Gastroesophageal sphincter (tissue), 4 donors: ENCODE results near the gene FEM1B. TPM values are rescaled to one million over a fixed set of nuclear protein-coding genes. Genes with fewer than 3 reads are reported as not detected.

Source experiments
- ATAC-seq: fragments of 150-250 bp; one replicate; pipeline ENCODE4 v1.9.1; 2016; ENCODE audit warnings: mild to moderate bottlenecking, moderate library complexity
- H3K27ac ChIP-seq, 4 donors: fragments of 200-600 bp; sonication (generic) in 3 of 4; 1 replicate in 3 of 4; 2 replicates in 1 of 4; pipeline ENCODE4 v1.5.1; 2016 to 2019
- H3K27me3 ChIP-seq: fragments of 200-600 bp; sonication (generic); one replicate; pipeline ENCODE4 v1.5.1; 2019
- H3K36me3 ChIP-seq, 2 donors: fragments of 200-600 bp; sonication (generic); one replicate each; pipeline ENCODE4 v1.5.1; 2019; ENCODE audit warnings: control low read depth in 1 of 2
- H3K4me1 ChIP-seq, 3 donors: fragments of 200-600 bp; sonication (generic); 1 replicate in 2 of 3; 2 replicates in 1 of 3; pipeline ENCODE4 v1.5.1; 2016 to 2019; ENCODE audit warnings: control low read depth in 2 of 3
- H3K4me3 ChIP-seq, 2 donors: fragments of 200-600 bp; sonication (generic); one replicate each; pipeline ENCODE4 v1.5.1; 2019; ENCODE audit warnings: mild to moderate bottlenecking in 1 of 2, moderate library complexity in 1 of 2
- H3K9me3 ChIP-seq, 3 donors: fragments of 200-600 bp; sonication (generic); one replicate each; pipeline ENCODE4 v1.5.1; 2017 to 2019; ENCODE audit warnings: control low read depth in 2 of 3
- EP300 ChIP-seq: sonication (generic); formaldehyde crosslinking; IDR thresholded peaks from one replicate; pipeline ENCODE4 v1.6.1; 2017; ENCODE audit warnings: antibody characterized with exemption, mild to moderate bottlenecking
- POLR2A ChIP-seq, 2 donors: fragments of 450-650 bp; IDR thresholded peaks; one replicate each; pipeline ENCODE4 v1.6.1; 2017; ENCODE audit warnings: antibody characterized with exemption in 2 of 2, mild to moderate bottlenecking in 2 of 2, moderate library complexity in 1 of 2
- POLR2AphosphoS5 ChIP-seq: sonication (generic); formaldehyde crosslinking; IDR thresholded peaks from one replicate; pipeline ENCODE4 v1.6.1; 2017; ENCODE audit warnings: antibody characterized with exemption
- WGBS, 2 donors: methylation state at CpG; one replicate each; pipeline ENCODE4 v1.1.5; 2018; ENCODE audit warnings: low coverage in 1 of 2; 5-methylcytosine and 5-hydroxymethylcytosine counted together
- total RNA-seq, 4 donors: library from RNA; depleted of rRNA; stranded (reverse); fragments of >200 nt; gene quantifications; one replicate each; pipeline ENCODE4 v1.1.0, GENCODE V29; 2016
- TF ChIP-seq, protein P1 (sequence below), 4 experiments: fragments of 200-600 bp in 2 of 4; fragments of 450-650 bp in 2 of 4; sonication (generic) in 1 of 4; IDR thresholded peaks; one replicate each; pipeline ENCODE4 v1.5.1; 2017 to 2019; ENCODE audit warnings: antibody characterized with exemption in 4 of 4, mild to moderate bottlenecking in 2 of 4, moderate library complexity in 2 of 4

The FEM1B gene
- total RNA-seq, 4 donors from 2014 or later: 64.8 to 71.7 (median 67.5) TPM

DNA sequence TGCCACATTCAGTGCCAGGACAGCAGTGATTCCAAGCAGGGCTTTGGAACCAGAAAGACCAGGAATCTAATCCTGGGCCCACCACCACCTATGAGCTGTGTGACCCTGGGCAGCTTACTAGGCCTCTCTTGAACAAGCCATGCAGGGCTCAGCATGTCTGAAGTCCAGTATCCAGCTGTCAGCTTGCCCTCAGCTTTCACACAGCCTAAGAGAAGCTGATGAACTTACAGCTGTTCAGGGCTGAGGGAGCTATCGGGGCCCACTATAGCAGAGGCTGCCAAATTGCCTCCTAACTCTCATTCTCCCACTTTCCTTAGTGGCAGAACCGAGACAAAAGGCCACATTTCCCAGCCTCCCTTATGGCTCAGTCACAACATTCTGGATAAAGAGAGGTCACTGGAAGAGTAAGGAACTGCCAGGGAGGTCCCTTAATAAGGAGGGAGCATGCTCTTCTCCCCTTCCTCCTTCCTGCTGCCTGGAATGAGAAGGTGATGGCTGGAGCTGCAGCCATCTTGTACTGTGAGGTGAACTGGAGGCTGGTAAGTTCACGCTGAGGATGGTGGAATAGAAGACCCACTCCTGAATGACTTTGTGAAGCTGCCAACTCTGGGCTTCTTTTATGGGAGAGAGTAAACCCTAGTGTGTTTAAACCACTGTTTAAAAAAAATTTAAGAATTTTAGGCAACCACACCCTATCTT is 34.5 kb downstream of the FEM1B start:
- no peak for ATAC-seq
- Histone ChIP-seq H3K4me3 (no peak overlapping the region), H3K9me3 (no peaks in the 10 kb centered on the region), H3K36me3 (no peaks in the 10 kb centered on the region), H3K27me3 (peaks cover 34% of the 10 kb centered on the region), H3K4me1 (peaks cover 0 to 13% (median 0%) of the 10 kb centered on the region in 3 donors), H3K27ac (no peak overlapping the region)
- WGBS, 2 donors: 70 to 100% methylated on average over 1 to 3 of the region's 3 CpGs
- no peak for TF ChIP-seq POLR2AphosphoS5
- TF ChIP-seq EP300: no peak
- no peak for TF ChIP-seq POLR2A (IDR thresholded peaks at IDR 0.05)
- TF ChIP-seq, protein P1, sequence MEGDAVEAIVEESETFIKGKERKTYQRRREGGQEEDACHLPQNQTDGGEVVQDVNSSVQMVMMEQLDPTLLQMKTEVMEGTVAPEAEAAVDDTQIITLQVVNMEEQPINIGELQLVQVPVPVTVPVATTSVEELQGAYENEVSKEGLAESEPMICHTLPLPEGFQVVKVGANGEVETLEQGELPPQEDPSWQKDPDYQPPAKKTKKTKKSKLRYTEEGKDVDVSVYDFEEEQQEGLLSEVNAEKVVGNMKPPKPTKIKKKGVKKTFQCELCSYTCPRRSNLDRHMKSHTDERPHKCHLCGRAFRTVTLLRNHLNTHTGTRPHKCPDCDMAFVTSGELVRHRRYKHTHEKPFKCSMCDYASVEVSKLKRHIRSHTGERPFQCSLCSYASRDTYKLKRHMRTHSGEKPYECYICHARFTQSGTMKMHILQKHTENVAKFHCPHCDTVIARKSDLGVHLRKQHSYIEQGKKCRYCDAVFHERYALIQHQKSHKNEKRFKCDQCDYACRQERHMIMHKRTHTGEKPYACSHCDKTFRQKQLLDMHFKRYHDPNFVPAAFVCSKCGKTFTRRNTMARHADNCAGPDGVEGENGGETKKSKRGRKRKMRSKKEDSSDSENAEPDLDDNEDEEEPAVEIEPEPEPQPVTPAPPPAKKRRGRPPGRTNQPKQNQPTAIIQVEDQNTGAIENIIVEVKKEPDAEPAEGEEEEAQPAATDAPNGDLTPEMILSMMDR (IDR thresholded peaks at IDR 0.05): no peak

DNA sequence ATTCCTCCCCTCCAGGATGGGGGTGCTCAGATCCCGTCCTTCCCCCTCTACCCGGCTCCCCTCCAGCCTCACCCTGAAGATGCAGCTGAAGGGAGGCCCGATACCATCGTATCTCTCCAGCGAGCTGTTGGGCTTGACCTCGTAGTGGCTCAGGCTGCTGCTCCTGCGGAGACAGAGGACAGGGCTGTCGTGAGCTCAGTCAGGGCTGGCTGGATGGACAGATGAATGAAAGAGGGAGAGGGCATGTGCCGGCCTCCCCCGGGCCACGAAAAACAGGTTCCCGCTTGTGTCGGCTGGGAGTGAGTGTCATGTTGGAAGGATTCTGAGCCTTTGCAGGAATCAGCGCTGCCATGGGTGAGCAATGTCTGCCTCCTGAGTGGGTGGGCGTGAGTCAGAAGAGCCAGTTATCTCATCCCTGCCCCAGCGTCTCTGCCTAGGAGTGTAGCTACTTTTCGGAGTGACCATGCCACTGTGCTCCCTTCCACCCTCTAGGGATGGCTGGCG is 35.2 kb downstream of the FEM1B start:
- Histone ChIP-seq H3K36me3 (no peaks in the 10 kb centered on the region), H3K27ac (no peak overlapping the region)
- TF ChIP-seq POLR2A (IDR thresholded peaks at IDR 0.05) (no peak), EP300 (no peak), POLR2AphosphoS5 (no peak)
- TF ChIP-seq, protein P1 (IDR thresholded peaks at IDR 0.05): no peak

DNA sequence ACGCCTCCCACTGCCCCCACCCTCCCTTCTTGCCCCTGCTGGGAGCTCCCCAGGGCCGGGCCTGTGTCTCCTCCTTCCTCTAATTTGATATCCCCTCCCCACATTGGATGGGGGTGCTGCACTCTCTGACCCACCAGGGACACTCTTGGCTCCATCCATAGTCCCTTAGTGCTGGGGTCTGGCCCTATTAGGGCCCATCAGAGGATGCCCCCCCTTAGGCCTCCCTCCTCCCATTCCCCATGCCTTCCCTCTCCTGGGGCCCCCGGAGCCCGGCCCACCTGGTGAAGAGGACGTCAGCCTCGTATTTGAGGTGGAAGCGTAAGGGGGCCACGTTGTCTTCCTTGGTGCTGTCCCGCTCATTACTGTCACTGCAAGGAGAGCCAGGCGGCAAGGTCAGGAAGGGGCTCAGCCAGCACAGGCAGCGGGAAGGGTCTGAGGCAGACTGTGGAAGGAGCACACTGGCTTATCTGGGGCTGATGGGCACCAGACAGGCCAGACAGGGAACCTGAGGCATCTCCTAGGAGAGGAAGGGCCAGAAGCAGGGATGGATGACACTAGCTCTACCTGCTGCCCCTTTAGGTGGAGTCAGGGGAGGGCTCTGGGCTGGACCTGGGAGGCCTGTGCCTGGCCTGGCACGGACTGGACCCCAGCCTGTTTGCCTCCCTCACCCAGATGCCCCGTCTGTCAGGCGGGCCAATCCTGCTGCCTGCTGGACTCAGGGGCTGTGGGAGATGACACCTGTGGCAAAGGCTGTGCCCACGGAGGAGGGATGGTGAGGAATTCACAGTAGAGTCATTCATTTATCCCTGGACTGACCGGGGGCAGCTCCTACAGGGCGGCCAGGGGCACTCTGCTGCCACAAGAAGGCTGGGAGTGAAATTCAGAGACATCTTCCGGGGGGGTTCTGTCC is 36.2 kb downstream of the FEM1B start:
- WGBS, 2 donors: 65 to 69% methylated on average over 4 to 5 of the region's 18 CpGs
- no peak overlapping the region for H3K4me3 ChIP-seq
- H3K36me3 ChIP-seq: no peaks in the 10 kb centered on the region
- H3K27me3 ChIP-seq: peaks cover 34% of the 10 kb centered on the region
- TF ChIP-seq POLR2AphosphoS5 (no peak), EP300 (no peak), POLR2A (IDR thresholded peaks at IDR 0.05) (no peak)
- TF ChIP-seq, protein P1 (IDR thresholded peaks at IDR 0.05): no peak
- H3K9me3 ChIP-seq: no peaks in the 10 kb centered on the region
- peaks cover 0 to 11% (median 0%) of the 10 kb centered on the region in 3 donors for H3K4me1 ChIP-seq
- H3K27ac ChIP-seq: no peak overlapping the region
- ATAC-seq: no peak

More for the DNA sequence above, 35.2 kb downstream of the FEM1B start:
- no peak for ATAC-seq
- Histone ChIP-seq H3K4me1 (peaks cover 0 to 11% (median 0%) of the 10 kb centered on the region in 3 donors), H3K4me3 (no peak overlapping the region), H3K27me3 (peaks cover 34% of the 10 kb centered on the region), H3K9me3 (no peaks in the 10 kb centered on the region)
- no CpG with 5 or more reads among the region's 18 CpGs for WGBS, 2 donors

DNA sequence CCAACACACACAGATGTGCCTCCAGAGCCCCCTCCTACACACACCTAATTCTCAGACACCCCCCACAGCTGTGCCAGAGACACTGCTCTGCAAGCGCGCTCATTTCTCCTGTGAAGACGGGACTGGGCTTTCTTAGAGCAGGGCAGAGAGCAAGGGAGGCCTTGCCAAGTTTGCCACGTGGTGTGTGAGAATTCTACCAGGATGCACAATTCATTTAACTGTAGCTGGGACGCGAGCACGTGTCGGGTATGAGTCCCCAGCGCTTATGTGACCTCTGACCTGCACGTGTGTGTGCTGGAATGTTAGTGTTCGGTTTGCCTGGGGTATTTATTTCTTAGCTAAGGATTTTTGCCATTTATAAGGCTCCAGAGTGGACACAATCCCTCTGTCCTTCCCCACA is 37.0 kb downstream of the FEM1B start:
- H3K9me3 ChIP-seq: no peaks in the 10 kb centered on the region
- H3K27ac ChIP-seq: no peak overlapping the region
- TF ChIP-seq POLR2AphosphoS5 (no peak), POLR2A (IDR thresholded peaks at IDR 0.05) (no peak), EP300 (no peak)
- TF ChIP-seq, protein P1 (IDR thresholded peaks at IDR 0.05): no peak
- peaks cover 0 to 11% (median 0%) of the 10 kb centered on the region in 3 donors for H3K4me1 ChIP-seq
- no peak for ATAC-seq
- H3K27me3 ChIP-seq: peaks cover 34% of the 10 kb centered on the region
- no peak overlapping the region for H3K4me3 ChIP-seq
- no peaks in the 10 kb centered on the region for H3K36me3 ChIP-seq
- WGBS, 2 donors: 64 to 69% methylated on average over 5 to 6 of the region's 11 CpGs
